HG02798 (cell line): ENCODE measurements around the gene PAGE2.
"Not testable (repeated sequence)": the region's sequence is repeated elsewhere in the genome, so short reads cannot be mapped to it uniquely, and the experiment has no call there.

Experiments used
- ATAC-seq: cut with Tn5 transposase; IDR thresholded peaks from one replicate; pipeline ENCODE4 v1.9.1; 2021; ENCODE audit warnings: mild to moderate bottlenecking; ENCODE audit not compliant: unreplicated experiment, poor library complexity

PAGE2 gene

DNA sequence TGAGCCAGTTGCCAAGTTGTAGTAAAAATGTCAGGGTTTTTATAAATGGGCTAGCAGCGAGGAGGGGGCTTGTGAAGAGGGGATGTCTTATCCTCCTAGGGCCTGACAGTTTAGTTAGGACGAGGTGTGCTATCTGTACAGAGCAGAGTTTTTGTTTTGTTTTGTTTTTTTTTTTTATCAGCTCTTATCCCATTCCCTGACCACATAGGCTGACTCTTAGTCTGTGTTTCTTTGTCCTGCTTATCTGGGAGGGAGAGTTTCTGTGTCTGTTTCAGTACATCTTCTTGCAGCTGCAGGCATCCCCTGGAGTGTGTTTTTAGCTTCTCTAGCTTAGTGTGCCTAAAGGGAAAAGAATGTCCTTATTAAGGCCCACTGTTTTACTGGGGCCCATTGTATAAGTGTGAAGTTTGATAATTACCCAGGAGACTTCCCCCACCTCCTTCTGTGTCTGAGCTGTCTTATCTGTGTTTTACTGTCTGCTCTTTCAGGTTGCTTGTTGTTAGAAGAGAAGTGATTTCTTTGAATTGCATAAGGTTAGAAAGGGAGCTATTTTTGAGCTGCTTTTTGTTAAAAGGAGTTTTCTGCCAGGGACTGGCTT, 32.0 kb downstream of the PAGE2 start:
- no peak for ATAC-seq

DNA sequence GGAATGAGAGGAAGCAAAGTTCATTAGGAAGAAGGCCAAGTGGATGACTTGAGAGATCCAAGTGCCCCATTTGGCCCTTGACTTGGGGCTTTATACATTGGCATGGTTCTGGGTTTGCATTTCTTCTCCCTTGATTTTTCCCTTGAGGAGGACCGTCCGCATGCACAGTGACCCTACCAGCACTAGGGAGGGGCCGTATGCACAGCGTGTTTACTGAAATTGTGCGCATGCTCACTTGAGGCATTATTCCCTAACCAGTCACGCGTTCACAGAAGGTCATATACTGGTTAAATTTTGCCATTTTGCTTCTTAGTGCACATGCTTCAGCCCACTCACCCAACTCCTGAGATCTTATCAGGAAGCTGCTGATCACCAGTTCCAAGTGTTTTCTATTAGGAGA, 35.1 kb downstream of the PAGE2 start:
- ATAC-seq, result no peak

DNA sequence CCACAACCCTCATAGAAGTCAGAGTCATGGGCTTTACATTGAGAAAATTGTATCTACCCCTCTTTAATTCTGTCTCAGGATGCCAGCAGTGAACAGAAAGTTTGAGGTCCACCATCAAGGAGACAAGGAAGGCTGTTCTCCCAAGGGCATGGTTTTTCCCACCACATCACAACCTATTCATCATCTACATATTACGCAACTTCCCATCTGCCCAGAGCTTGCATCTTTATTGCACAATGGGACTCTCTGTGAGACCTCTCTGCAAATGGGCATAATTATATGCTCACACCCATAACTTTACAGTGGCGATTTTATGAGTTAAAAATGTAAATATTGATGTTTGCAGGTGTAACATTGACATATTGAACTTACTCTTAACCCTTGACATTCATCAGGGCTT, 38.9 kb downstream of the PAGE2 start:
- no peak for ATAC-seq

DNA sequence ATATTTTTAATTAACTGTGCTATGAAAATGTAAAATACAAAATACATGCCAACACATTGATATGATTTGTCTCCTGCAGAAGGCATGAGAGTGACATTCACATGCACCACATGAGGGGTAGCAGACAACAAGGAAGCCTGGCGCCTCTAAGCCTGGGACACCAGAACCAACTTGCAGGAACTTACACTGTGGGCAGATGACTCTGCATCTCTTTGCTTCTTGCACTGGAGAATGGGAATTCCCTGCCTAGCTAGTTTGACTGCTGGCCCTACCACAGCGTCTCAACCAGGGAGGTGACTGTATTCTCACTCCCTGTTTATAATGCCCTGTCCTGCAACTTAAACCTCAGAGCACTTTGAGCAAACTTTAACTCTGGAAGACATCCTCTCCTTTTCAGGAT, 40.5 kb downstream of the PAGE2 start:
- ATAC-seq, result no peak

DNA sequence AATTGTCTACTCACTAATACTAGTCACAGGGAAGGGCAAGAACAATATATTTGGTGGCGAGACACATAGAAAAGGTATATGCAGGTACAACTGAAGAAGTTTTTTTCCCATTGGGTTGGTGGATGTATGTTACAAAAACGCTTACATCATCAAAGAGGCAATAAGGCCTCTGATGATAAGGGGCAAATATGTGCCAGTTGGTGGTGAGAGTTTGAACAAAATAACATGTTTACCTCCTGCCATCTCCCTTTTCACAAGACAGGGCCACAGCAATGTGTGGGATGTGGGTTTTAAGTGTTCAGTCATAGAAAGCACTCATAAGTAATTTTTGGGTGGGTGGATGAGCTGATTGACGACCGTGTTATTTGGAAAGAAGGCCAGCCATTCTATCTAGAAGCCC, 41.7 kb downstream of the PAGE2 start:
- ATAC-seq, result no peak

DNA sequence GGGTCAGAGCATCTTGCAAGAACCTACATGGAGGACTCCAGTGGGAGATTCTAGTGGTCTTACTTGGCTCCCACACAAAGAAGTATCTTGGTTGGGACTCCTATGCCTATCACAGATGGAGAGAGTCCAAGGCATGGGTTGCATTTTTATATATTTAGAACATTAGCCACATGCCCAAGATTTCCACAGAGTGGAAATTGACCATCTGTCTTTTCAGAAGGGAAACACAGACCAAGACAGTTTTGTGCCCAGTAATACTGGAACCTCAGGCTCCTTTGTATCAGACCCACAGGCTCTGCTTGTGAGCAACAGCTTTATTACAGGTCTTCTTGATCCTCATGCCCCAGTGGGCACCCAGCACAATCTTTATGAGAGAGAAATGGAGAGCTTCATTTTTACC, 43.6 kb downstream of the PAGE2 start:
- ATAC-seq, result no peak

DNA sequence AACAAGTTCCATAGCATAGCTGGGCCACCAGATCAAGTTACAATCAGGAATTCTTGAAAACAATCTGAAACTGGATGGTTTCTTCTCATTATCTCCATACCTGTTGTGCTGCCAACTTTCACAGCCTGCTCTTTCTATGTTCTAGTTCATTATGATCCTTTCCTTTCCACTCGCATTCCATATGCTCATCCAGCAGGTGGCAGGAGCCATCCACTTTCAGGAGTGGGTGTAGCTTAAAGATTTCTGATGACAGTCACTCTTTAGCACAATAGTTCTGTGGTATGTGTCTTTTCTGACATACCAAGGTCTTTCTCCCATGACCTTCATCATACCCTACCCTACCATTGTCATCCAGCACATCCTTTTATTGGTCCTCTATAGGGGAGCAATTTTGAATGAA, 46.4 kb downstream of the PAGE2 start:
- ATAC-seq, result no peak

DNA sequence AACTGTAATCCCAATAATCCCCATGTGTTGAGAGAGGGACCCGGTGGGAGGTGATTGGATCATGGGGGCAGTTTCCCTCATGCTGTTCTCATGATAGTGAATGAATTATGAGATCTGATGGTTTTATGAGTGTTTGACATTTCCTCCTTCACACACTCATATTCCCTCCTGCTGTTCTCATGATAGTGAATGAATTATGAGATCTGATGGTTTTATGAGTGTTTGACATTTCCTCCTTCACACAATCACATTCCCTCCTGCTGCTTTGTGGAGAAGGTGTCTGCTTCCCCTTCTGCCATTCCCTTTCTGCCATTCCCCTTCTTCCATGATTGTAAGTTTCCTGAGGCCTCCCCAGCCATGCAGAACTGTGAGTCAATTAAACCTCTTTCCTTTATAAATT, 52.0 kb downstream of the PAGE2 start:
- ATAC-seq, result not testable (repeated sequence)
